HG03159 (cell line): ENCODE data around the gene UGT1A8.
"Not testable (repeated sequence)": the region's sequence is repeated elsewhere in the genome, so short reads cannot be mapped to it uniquely, and the experiment has no call there.

Source experiments
- ATAC-seq: cut with Tn5 transposase; IDR thresholded peaks from one replicate; pipeline ENCODE4 v1.9.1; 2021; ENCODE audit warnings: mild to moderate bottlenecking, moderate library complexity; ENCODE audit not compliant: unreplicated experiment

Gene UGT1A8

DNA sequence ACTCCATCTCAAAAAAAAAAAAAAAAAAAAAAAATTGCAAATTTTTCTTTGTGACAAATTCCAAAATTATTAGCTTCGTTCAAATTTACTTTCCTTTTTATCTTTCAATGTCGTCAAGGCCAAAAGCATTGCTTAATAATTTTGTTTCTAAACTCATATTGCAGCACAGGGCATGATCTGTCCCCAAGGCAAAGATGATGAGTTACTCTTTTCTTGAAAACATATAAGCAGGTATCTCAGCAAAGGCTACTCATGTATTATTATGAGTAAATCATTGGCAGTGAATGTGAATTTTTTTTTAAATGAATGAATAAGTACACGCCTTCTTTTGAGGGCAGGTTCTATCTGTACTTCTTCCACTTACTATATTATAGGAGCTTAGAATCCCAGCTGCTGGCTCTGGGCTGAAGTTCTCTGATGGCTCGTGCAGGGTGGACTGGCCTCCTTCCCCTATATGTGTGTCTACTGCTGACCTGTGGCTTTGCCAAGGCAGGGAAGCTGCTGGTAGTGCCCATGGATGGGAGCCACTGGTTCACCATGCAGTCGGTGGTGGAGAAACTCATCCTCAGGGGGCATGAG, 64.2 kb downstream of the UGT1A8 start, which contains the start of gene UGT1A7:
UGT1A7 (plus strand) TSS at position 381 of the 579 bp plus-strand sequence; CDS start at position 418, 37 bp downstream.
- ATAC-seq, result no peak

DNA sequence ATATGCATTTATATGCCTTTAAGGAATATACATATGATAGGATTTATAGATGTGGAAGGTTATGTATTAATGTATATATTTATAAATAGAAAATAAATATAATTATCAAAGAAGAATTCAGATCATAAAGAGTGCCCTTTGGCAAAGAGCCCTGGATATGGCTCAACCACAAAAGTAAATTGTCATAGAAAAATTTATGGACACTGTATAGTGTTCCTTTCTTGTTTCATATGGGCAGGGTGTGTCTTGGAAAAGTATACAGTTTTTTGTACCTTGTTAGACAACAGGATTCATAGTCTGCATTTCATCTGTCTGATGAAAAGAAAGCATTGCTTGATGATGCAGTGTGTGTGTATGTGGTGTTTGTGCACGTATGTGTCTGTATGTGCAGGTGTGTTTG, 67.2 kb downstream of the UGT1A8 start:
- no peak for ATAC-seq

DNA sequence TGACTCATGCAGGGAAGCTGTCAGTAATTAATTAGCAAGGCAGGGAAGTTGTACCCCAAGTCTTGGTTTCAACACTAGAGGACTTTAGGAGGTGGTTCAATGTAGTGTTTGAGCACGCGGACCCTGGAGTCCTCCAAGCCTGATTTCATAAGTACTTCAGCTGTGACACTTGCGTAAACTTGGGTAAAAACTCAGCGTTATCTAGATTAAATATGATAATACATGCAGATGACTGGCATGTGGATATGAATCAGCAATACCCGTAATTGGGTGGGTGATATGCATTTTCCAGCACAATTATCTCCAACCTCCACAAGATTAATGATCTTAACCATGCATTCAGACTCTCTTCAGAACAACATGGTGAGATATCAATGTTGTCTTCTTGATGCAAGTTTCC, 69.5 kb downstream of the UGT1A8 start:
- ATAC-seq, result no peak

DNA sequence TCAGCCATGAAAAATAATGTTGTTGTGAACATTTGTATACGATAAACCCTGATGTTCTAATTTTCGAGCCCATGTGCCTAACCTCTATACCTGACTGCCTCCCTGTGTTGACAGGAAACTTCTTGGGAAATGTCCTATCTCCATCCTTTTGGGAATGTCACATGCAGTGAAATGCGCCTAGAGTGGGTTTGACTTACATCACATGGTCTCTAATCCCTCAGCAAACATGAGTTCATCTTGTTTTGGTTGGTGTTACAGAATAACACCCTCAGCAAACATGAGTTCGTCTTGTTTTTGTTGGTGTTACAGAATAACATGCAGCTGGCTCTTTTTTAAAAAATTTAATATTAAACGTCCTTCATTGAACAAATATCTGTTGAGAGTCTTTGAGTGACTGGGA, 70.9 kb downstream of the UGT1A8 start:
- ATAC-seq, result no peak

DNA sequence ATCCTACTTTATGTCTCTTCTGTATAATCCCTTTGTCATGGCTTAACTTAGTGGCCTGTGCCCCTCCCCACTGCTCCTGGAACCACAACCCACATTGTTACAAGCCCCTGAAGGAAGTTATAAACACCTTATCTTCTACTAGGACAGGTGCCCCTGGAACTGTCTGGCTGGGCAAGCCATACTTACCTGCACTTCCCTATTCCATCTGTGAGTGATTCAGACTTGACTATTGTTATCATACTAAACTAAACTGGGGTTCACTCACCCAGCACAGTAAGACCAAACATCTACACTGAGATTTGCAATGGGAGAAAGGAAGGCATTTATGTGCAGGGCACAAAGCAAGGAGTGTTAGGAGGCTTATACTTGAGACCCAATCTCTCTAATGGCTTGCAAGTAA, 71.6 kb downstream of the UGT1A8 start:
- ATAC-seq, result no peak

DNA sequence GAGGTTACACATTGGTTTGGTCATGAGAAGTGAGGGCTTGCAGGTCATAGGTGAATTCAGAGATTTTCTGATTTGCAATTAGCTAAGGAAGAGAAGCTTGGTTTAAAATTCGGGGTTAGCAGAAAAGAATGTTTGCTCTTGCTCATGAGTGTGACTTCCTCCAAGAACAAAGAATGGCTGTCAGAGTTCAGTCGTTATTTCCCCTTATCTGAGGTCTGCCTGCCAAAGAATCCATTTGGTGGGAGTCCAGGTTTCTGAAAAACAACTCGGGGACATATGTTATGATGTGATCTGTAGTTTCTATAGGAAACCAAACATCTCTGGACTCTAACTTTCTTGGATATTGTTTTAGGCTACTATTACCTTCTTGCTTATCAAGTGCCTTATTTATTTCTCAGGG, 72.1 kb downstream of the UGT1A8 start:
- no peak for ATAC-seq

DNA sequence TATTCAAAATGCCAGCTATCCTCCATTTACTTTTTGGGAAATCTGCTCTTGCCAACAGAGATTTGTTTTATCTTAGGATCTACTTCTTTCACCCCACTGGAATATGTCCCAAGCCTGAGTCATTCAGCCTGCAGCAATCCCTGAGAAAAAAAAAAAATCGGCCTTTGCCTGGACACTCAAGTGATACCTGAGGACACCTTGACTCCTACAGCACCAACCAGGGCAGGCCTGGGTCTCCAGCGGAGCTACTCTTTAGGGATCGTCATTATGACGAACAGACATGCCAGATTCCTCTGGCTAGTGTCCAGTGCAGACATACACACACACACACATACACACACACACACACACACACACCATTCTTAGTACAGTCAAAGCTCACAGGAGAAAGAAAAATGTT, 73.0 kb downstream of the UGT1A8 start:
- no peak for ATAC-seq

DNA sequence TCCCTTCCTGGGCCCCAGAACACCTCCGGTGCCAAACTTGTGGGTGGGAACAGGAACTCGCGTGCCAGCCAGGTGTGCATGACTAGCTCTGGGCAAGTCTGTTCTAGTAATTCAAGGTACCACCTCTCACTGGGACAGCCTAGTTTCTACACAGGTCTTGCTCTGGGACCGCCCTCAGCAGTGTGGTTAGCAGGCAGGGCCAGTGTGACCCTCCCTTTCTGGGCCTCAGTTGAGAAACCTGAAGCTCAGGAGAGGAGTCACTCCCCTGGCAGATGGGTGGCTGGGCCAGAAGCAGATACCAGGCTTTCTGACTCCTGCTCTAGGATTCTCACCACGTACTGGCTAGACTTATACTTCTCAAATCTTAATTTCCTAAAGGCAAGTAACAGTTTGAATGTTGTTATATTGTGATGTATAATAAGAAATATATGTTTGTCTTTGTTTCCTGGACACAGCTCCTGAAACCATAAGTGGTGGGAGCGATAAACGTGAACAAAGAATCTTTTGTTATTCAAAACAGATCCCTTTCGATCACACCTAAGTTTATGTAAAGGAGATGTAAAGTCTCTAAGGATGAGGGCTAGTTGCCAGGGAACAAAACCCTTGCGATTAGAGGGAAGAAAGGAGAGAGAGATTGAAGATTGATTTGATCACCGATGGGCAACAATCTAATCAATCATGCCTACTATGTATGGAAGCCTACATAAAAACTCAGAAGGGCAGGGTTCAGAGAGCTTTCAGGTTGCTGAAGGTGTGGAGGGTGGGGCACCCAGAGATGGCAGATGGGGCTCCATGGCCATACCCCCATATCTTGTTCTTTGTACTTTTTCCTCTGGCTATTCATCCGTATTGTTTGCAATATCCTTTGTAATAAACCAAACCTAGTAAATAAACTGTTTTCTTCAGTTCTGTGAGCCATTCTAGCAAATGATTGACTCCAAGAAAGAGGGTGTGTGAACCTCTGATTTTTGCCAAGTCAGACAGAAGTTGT, 74.3 kb downstream of the UGT1A8 start:
- no peak for ATAC-seq

DNA sequence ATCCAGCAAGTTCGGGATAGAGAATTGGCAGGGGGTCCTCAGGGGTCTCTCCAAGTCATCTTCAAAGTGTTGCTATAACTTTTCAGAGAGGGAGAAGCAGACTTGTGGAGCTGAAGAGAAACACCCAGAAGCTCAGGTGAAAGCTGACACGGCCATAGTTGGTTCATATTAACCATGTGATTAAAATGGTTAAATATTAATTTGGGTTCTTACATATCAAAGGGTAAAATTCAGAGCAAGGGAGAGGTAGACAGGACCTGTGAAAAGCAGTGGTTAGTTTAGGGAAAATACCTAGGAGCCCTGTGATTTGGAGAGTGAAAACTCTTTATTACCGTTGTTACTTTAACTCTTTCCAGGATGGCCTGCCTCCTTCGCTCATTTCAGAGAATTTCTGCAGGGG, 75.2 kb downstream of the UGT1A8 start, which contains the start of gene UGT1A6:
UGT1A6 (plus strand) TSS at position 243 of the 400 bp plus-strand sequence; CDS start at position 358, 115 bp downstream.
- no peak for ATAC-seq

DNA sequence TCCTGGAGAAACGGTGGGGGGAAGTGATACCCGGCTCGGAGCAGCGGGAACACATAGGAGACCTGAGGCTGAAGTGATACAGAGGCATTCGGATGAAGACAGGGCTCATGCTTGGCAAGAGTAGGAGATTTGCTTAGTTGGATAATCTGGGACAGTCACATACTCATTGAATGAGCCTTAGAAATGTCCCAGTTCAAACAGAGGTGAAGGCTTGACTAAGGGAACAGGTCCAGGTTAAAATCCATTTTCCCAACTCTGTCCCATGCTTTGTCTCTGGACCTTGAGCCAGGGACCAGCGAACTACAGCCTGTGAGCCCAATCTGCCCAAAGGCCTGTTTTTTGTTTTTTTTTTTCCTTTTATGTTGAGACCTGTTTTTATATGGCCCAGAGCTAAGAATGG, 76.5 kb downstream of the UGT1A8 start:
- ATAC-seq, result no peak

DNA sequence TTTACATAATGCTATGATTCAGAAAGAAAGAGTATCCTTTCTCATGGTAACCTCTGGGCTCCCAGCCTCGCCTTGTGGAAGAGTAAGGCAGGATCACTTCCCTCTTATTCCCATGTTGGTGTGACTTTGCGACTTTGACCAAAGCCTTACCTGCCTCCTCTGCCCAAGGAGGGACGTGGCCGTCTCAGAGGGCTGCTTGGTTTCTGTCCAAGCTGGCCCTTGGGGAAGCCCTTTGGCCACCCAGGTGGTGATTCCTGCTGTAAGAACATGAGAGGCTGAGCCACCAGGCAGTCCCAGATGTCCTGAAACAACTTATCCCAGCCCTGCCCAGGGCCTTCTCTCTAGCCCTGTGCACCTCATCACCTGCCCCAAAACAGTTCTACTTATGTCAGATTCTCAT, 81.3 kb downstream of the UGT1A8 start:
- ATAC-seq, result no peak

DNA sequence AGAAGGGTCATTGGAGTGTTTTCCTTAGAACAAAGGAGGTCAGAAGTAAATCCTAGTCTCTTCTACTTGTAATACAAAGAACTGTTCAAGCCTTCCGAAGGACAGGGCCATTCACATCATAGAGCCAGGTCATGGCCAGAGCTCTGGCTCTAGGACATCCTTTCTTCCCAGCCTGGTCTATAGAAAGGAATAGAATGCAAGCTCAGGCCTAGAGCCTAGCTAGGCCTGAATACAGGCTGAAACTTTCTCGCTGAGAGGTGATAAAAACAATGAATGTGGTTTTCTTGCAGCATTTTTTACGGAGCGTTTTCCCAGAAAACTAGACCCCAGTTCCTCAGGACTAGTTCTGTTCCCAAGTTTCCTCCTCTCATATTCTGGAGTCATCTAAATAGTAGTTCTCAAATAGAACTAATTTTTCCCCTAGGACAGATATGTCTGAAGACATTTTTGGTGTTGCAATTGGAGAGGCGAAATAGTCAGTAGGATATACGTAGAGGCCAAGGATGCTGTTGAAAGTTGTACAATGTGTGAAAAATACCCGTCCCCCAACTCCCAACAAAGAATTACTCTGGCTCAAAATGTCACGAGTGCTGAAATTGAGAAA, 82.1 kb downstream of the UGT1A8 start:
- no peak for ATAC-seq

DNA sequence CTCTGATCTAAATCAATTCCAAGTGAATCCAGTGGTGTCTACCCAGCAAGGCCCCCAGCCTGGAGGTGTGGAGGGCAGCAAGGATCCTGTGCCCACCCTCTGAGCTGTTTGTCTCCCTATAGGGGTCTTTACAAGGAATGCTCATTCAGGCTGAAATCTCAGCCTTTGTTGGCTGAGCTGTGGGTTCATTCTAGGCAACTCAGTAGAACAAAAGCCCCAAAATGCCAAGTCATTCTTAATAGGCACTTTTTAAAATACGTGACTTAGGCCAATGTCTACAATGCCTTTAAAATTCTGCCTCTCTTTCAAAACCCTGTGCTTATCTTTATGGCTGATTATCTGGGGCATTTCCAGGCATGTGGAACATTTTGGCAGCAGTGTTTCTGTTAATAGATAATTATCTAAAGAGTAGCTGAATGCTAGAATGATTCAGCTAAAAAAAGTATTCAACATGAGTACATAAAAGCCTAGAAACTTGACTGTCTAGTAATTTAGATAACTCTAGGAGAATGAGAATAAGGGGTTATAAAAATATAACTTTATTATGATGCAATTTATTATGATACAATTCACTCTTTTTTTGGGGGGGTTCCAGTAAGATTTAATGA, 82.7 kb downstream of the UGT1A8 start:
- no peak for ATAC-seq

DNA sequence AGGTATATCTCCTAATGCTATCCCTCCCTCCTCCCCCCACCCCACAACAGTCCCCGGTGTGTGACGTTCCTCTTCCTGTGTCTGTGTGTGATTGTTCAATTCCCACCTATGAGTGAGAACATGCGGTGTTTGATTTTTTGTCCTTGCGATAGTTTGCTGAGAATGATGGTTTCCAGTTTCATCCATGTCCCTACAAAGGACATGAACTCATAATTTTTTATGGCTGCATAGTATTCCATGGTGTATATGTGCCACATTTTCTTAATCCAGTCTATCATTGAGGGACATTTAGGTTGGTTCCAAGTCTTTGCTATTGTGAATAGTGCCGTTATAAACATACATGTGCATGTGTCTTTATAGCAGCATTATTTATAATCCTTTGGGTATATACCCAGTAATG, 83.4 kb downstream of the UGT1A8 start:
- ATAC-seq, result not testable (repeated sequence)

DNA sequence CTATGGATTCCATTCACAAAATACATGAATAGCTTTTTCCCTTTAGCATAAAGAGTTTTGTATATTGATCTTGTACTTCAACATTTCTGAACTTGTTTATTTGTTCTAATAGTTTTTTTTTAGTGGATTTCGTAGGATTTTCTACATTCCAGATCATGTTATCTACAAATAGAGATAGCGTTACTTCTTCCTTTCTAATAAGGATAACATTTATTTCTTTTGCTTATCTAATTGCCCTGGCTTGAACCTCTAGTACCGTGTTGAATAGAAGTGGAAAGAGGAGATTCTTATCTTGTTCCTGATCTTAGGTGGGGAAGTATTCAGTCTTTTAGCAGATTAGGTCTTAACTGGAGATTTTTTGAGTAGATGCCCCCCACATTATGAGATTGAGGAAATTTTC, 84.8 kb downstream of the UGT1A8 start:
- no peak for ATAC-seq

DNA sequence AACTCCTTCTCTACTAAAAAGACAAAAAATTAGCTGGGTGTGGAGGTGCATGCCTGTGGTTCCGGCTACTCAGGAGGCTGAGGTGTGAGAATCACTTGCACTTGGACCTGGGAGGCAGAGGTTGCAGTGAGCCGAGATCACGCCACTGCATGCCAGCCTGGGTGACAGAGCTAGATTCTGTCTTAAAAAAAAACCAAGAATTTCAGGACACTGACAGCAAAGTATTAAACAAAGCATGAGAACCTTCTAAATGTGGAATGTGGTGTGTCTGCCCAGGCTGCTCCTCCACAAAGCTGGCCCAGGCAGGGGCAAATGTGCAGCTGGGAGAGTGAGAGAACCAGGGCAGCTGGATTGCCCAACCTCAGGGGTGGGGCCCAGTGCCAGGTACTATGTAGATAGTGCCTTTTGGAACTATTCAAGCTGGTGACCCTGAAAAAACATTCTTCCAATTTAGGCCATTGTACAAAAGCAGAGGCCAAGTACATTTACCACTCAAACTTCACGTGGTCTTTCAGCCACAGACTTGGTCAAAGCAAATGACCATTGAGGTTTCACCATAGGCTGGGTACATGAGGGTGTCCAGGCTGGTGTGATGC, 88.6 kb downstream of the UGT1A8 start:
- no peak for ATAC-seq

DNA sequence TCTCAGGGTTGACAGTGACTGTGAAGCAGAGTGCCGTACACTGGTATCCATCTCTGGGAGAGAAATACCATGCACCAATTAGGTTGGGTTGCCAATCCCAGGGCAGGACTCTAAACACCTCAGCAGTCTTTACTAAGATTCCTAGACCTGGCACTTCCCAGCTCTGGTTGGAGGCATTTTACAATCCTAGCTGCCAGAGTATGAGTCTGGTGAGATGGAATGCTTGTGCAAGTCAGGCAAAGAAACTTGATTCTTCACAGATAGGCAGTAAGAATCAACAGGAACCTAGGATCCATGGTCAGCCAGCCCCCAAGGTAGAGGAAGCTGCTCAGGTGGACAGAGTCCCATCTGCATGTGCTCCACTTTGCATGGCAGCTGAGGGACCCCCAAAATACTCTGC, 89.3 kb downstream of the UGT1A8 start:
- no peak for ATAC-seq

DNA sequence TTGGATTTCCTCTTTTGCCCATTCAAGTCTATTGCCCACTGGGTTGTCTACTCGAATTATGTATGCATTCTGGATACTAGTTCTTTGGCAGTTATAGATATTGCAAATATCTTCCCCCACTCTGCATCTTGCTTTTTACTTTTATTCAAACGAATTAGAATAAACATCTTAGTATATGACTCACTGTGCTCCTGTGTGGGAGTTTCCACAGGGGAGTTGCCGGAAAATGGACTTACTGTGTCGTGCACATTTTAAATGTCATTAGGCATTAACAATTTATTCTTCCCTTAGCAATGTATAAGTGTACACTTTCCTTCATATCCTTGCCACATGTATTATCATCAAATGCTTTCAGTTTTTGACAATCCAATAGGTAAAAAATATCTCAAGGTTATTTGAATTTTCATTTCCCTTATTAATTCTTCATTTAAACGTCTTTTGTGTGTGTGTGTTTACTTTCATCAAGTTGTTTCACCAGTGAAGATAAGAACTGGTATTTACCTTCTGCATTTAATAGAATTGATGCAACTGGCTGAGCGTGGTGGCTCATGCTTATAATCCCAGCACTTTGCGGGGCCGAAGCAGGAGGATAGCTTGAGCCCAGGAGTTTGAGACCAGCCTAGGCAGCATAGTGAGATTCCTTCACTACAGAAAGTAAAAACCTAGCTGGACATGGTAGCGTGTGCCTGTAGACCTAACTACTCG, 90.7 kb downstream of the UGT1A8 start:
- no peak for ATAC-seq

DNA sequence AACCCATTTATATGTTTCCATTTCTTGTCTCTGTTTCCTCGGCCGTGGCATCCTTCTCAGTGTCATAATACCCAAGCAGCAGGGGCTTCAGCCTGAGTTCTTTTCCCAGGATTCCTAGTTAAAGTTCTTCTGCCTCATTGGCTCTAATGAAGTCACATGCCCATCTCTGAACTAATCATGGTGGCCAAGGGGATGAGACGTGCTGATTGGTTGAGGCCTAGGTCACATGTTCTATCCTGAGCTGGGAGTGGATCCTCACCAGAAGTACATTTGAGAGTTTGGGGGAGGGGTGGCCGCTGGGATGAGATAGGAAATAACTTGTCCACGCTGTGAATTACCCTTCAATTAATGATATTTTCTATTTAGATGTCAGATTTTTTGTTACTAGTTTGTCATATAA, 91.5 kb downstream of the UGT1A8 start:
- no peak for ATAC-seq

DNA sequence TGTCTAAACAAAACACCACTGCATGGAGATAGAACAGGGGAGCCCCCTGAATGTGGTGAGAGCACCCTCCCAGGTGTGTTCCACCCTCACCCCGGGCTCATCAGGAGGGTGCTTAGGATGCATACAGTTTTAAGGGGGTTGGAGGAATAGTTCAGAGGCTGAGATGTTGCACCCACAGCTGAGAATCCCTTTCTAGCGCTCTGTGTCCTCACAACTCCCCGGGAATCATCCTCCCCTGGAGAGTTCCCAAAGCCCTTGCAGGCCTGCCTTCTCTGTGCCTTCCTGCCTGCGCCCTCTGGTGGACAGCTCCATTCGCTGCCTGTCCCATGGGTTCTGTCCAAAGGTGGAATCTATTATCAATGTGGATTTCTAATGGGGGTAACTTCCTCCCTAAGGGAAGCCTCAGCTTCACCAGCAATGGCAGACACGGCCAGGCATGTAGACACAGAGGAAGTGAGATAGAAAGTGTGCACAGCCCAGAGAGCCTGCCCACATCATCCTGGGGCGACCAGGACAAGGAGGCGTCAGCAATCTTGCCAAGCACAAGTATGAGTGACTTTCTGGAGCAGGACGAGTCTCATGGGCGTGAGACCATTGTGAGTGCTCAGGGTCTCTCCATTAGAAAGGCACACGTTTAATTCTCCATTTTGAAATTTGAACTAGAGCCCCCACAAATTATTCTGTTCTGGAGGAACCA, 94.0 kb downstream of the UGT1A8 start:
- ATAC-seq, result no peak
